Activated T-helper 17 cell treated with anti-CD3 and anti-CD28 coated beads, Interleukin-2, amount 50 U/mL, for 72 hours (primary cell): ENCODE data around the gene EPHA6. TPM values are rescaled to one million over a fixed set of nuclear protein-coding genes. Genes with fewer than 3 reads are reported as not detected.

Experiments used
- ATAC-seq: fragments of 150-1000 bp; cut with Tn5 transposase; replicated peaks from 2 replicates; pipeline ENCODE4 v1.10.0; 2021; ENCODE audit warnings: mild to moderate bottlenecking, moderate library complexity
- H3K27ac Mint-ChIP-seq: one replicate; pipeline ENCODE4 v1.8.0; 2022; ENCODE audit warnings: mixed read lengths
- H3K27me3 Mint-ChIP-seq: one replicate; pipeline ENCODE4 v1.8.0; 2022; ENCODE audit warnings: mixed read lengths
- H3K36me3 Mint-ChIP-seq: one replicate; pipeline ENCODE4 v1.8.0; 2022; ENCODE audit warnings: low read depth, mild to moderate bottlenecking, mixed read lengths
- H3K4me1 Mint-ChIP-seq: one replicate; pipeline ENCODE4 v1.8.0; 2022; ENCODE audit warnings: mixed read lengths
- H3K4me3 Mint-ChIP-seq: one replicate; pipeline ENCODE4 v1.8.0; 2022; ENCODE audit warnings: mild to moderate bottlenecking, mixed read lengths
- H3K9me3 Mint-ChIP-seq: one replicate; pipeline ENCODE4 v1.8.0; 2022; ENCODE audit warnings: mixed read lengths
- total RNA-seq, 2 donors: library from RNA; stranded (reverse); gene quantifications; one replicate each; pipeline ENCODE4 v1.2.3, GENCODE V29; 2022

EPHA6 gene
- total RNA-seq, 2 donors from 2014 or later = not detected

DNA sequence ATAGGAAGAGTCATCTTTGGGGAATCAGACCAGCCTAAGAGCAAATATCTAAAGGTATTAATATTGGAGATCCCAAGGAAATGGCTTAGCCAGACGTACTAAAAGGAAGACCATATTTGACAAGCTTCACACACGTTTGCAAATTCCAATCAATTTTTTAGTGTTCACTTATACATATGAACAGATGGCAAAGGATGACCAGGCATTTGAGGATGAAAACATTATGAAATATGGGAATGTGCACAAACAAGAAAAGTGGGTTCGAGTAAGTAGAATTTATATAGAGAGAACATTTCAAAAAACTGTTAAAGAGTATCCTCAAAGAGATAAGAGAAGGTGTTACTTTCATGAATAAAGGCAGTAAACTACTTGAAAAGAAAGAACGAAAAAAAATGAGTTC is 981.6 kb downstream of the EPHA6 start:
- Mint-ChIP-seq H3K27ac (no peak overlapping the region), H3K36me3 (no peaks in the 10 kb centered on the region), H3K9me3 (no peaks in the 10 kb centered on the region), H3K27me3 (no peaks in the 10 kb centered on the region), H3K4me3 (no peak overlapping the region), H3K4me1 (no peaks in the 10 kb centered on the region)
- ATAC-seq = no peak
